ENCODE measurements around the gene KCP.

GRCh38 chr7:128890306-128891109 lies 20.0 kb downstream of the KCP start:
- no peak for TF ChIP-seq REST (IDR thresholded peaks at IDR 0.05; ENCODE audit: borderline replicate concordance)
- TF ChIP-seq CTCF (IDR thresholded peaks at IDR 0.05; ENCODE audit: poor library complexity, severe bottlenecking): no peak
- no peak for TF ChIP-seq EP300 (conservative IDR thresholded peaks at IDR 0.05; ENCODE audit: poor library complexity, severe bottlenecking)
